GM19455 (cell line): Measurements from ENCODE around the gene RSPO1.

ENCODE experiments used
- ATAC-seq: cut with Tn5 transposase; IDR thresholded peaks from one replicate; pipeline ENCODE4 v1.9.1; 2021; ENCODE audit not compliant: unreplicated experiment

RSPO1 gene

DNA sequence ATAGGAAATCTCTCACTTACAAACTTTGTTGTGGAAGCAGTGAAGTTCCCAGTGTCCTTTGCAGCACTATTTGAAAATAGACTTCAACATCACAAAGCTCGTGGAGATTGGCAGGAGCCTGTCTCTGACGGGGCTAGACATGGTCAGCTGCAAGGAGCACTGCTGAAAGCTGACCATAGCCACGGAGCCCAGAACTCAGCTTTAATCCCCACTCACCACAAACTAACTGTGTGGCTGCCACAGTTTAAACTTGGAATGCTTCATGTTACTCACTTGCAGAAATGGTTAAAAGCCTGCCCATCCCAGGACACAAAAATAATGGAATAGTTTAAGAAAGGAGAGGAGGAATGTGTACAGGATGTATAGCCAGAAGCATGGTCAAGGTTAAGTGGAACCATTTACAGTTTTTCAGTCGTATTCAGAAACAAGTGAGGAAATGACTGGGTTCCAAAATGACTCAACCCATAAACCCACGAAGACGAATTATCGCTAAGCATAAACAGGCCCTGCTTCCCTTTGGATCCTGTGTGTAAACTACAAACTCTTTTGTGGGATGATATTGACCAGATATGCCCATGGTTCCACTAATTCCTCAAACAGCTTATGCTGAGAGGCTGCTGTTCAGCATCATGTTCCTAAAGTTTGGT lies 59.7 kb downstream of the RSPO1 start:
- no peak for ATAC-seq

DNA sequence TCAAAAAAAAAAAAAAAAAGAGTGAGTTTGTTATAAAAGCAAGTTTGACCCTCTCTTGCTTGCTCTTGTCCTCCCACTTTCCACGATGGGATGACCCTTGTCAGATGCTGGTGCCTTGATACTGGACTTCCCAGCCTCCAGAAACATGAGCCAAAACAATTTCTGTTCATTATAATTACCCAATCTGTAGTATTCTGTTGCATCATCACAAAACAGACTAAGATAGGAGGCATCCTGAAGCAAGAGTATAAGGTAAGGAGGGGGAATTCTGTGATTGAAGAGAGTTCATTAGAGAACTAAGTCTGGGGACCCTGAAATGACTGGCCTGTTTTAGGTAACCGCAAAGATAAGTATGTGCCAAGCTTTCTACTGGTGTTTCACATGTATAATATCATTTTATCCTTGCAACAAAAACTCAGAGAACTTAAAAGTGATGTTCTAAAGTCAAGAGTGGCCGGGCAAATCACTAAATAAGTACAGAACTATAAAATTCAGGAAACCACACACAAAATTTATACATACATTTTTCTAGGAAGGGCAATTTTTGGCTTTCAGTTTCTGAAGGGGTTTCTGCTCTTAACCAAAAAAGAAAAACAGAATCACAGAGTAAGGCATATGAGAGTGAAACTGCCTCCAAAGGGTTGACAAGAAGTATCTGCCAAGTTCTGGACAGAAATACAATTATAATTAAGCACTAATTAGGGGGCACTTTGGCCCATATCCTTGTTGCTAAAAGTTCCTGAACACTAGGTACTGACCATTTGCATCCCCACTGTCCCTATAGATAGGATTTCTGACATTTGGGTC lies 64.0 kb downstream of the RSPO1 start:
- no peak for ATAC-seq

DNA sequence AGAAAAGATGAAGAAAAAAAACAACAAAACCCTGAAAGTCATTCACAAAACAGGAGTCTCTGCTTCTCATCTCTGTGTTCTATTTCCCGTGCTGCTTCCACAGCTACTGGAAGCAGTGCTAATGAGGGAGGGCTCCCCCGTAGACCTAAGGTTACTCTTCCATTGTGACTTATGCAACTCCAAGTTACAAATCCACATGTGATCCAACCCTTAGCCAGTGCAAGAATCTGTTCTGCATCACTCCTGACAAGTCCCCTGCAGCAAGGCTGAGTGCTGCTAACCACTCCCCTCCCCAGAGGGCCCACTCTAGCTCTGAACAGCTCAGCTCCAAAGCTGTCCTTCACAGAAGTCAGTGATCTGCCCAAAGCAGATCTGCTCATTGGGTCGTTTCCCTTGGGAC lies 67.7 kb downstream of the RSPO1 start:
- no peak for ATAC-seq

DNA sequence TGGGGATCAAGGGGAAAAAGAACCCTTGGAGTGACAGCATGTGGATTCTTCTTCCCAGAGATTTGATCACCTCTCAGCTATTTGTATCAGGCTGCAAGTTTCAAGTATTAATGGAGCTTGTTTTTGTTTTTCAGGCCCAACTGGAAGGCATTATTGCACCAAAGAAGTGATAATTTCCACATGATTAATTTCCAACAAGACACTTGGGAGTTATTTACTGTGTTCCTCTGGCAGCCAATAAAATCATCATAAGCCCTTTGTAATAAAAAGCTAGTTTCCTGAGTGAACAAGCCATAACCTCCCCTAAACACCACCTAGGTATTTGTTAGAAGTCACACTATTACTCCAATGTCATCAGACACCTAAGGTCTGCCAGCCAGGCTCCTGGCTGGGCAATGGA lies 69.8 kb downstream of the RSPO1 start:
- ATAC-seq, result no peak

DNA sequence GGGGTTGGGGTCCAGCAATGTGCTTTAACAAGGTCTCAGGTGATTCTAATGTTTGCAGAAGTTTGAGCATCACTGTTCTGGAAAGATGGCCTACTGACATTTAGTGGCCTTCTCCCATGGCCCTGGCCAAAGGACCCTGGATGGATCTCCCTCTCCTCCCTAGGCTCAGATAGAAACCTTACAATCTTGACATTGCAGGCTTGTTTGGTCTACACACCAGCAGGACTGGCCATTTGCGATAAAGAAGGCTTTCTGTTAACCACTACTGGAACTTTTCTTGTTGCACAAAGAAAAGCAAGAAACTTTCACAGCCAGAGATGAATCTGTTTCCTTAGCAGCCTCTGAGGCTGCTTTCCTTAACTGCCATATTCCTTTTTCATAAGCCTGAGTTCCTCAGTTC lies 71.7 kb downstream of the RSPO1 start:
- ATAC-seq, result no peak
